Measurements from ENCODE around the gene CLEC9A. TPM values are rescaled to one million over a fixed set of nuclear protein-coding genes. Genes with fewer than 3 reads are reported as not detected.

The CLEC9A gene
- total RNA-seq, 1 donor from 2014 or later: not detected

DNA sequence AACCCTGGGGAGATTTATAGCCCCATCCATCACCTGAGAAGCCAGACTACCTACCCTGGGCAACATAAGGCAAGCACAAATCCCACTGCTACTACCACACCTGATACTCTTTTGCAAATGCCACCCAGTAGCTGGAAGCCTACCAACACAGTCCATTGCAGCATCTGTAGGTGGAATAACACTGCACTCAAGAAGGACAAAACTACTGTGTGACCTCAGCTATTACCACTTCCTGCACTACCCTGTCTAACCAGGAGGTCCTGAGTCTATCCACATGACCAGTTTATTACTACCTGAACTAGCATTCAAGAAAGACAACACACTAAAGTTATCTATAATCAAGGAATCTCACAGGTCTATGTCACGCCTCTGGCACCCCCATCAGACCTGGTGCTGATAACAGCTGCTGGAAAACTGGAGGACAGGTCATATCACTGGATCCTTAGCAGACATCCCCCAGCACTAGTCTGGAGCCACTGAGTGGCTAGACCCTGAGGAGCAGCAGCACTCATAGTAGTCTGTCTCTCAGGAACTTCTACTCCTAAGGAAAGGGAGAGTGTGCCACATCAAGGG, 71.3 kb downstream of the CLEC9A start:
- DNase-seq (ENCODE audit: low spot score in 2 of 2): no peak
- no peak for FAIRE-seq

DNA sequence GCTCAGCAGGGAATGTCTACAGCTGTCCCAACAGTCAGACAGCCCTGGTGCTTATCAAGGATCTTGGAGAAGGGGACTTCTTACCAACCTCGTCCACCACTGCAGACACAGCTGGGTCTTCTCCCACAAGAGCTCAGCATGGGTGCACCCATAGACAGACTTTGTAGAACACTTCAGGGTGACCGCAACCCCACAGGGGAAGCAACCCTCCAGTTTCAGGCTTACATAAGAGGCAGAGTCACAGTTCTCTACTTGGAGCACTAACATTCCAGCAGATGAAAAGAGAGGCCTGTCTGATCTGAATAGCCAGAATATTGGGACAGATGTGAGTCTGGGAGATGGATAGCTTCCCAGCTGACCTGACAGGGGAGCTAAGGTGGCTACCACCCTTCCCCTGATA, 71.8 kb downstream of the CLEC9A start:
- no peak for DNase-seq (ENCODE audit: low spot score in 2 of 2)
- no peak for FAIRE-seq

DNA sequence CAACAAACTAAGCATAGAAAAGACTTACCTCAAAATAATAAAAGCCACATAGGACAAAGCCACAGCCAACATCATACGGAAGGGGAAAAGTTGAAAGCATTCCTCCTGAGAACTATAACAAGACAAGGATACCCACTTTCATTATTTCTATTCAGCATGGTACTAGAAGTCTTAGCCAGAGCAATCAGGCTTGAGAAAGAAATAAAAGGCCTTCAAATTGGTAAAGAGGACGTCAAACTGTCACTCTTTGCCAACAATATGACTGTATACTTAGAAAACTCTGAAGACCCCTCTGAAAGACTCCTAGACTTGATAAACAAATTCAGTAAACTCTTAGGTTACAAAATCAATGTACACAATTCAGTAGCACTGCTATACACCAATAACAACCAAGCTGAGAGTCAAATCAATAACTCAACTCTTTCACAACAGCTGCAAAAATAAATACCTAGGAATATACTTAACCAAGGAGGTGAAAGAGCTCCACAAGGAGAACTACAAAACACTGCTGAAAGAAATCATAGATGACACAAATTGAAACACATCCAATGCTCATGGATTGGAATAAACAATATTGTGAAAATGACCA, 79.9 kb downstream of the CLEC9A start:
- no peak for FAIRE-seq
- no peak for DNase-seq (ENCODE audit: low spot score in 2 of 2)

DNA sequence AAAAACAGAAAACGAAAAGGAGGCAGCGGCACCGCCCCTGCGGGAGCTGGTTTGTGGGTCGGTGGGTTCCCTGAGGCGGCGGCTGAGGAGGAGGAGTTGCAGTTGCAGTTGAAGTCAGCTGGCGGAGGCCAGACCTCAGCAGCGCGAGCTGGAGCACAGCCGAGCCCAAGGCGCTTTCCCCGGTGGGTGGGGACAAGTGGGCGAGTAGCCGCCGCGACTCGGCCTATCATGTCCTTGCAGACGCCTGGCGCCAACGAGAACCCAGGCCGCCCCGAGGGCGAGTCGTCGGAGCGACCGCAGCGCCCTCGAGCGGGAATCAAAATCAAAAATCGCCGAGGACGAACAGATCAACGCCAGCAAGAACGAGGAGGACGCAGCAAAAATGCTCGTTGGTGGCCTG, 81.0 kb downstream of the CLEC9A start:
- FAIRE-seq: no peak
- DNase-seq (ENCODE audit: low spot score in 2 of 2): no peak

DNA sequence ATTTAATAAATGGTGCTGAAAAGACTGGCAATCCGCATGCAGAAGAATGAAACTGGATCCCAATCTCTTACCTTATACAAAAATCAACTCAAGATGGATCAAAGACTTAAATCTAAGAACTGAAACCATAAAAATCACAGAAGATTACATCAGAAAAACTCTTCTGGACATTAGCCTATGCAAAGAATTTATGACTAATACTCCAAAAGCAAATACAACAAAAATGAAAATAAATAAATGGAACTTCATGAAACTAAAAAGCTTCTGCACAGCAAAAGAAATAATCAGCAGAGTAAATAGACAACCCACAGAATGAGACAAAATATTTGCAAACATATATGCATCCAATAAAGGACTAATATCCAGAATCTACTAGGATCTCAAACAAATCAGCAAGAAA, 82.6 kb downstream of the CLEC9A start:
- FAIRE-seq: no peak
- no peak for DNase-seq (ENCODE audit: low spot score in 2 of 2)

DNA sequence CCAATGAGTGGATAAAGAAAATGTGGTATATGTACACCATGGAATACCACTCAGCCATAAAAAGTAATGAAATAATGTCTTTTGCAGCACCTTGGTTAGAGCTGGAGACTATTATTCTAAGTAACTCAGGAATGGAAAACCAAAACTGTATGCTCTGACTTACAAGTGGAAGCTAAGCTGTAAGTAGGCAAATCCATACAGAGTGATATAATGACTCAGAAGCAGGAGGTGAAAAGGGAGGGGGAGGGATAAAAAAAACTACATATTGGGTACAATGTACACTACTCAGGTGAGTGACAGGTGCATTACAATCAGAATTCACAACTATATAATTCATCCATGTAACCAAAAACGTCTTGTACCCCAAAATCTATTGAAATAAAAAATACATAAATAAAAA, 83.4 kb downstream of the CLEC9A start:
- FAIRE-seq (no peak), DNase-seq (ENCODE audit: low spot score in 2 of 2) (no peak)

DNA sequence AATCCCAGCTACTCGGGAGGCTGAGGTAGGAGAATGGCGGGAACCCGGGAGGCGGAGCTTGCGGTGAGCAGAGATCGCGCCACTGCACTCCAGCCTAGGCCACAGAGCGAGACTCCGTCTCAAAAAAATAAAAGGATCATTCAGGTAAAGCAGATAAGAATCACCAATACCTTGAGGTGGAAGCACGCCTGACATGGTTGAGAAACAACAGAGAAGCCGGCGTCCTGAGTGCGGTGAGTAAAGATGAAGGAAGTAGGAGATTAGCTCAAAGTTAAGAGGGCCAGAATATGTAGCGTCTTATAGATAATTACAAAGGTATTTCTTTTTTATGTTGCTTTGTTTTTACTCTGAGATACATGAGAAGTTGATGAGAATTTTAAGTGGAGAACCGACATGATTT, 84.8 kb downstream of the CLEC9A start:
- no peak for DNase-seq (ENCODE audit: low spot score in 2 of 2)
- no peak for FAIRE-seq

Other genes starting within 250 kb of the CLEC9A start
- gene KLRF1, start 203.2 kb upstream of the CLEC9A start, total RNA-seq: not detected
- gene CLEC2B, start 161.3 kb upstream of the CLEC9A start, total RNA-seq: 1.6 TPM
- gene KLRF2, start 149.2 kb upstream of the CLEC9A start, total RNA-seq: not detected
- not detected for gene CLEC2A, start 98.3 kb upstream of the CLEC9A start, total RNA-seq
- gene CLEC12A, start 59.3 kb upstream of the CLEC9A start, total RNA-seq: 0.41 TPM
- not detected for gene CLEC1B, start 31.6 kb upstream of the CLEC9A start, total RNA-seq
- not detected for gene CLEC12B, start 20.1 kb upstream of the CLEC9A start, total RNA-seq
- gene CLEC1A, start 68.3 kb downstream of the CLEC9A start, total RNA-seq: 0.41 TPM
- 2.0 TPM for gene CLEC7A, start 99.5 kb downstream of the CLEC9A start, total RNA-seq
- 4.1 TPM for gene OLR1, start 141.4 kb downstream of the CLEC9A start, total RNA-seq
- not detected for gene TMEM52B, start 148.3 kb downstream of the CLEC9A start, total RNA-seq
- gene GABARAPL1, start 182.2 kb downstream of the CLEC9A start, total RNA-seq: 44.8 TPM

Data from frontal cortex (tissue), 4 donors.